Smooth muscle cell (in vitro differentiated cells): ENCODE results near the gene HIVEP3. TPM values are rescaled to one million over a fixed set of nuclear protein-coding genes. Genes with fewer than 3 reads are reported as not detected.

Source experiments
- DNase-seq: peaks from one replicate; lab custom pipeline; 2025; ENCODE audit not compliant: unreplicated experiment; lab: John Stamatoyannopoulos, UW
- H2AFZ ChIP-seq: fragments of 200-600 bp; sonication (generic); 2 replicates; pipeline ENCODE4 v1.6.0; 2016; ENCODE audit warnings: antibody characterized with exemption, low read depth, mild to moderate bottlenecking
- H3F3A ChIP-seq: fragments of 200-600 bp; sonication (generic); 2 replicates; pipeline ENCODE4 v1.6.0; 2017; ENCODE audit warnings: antibody characterized with exemption, low read depth
- H3K27ac ChIP-seq: fragments of 200-600 bp; sonication (generic); 2 replicates; pipeline ENCODE4 v1.5.1; 2016; ENCODE audit warnings: low read depth, mild to moderate bottlenecking
- H3K27me3 ChIP-seq: fragments of 200-600 bp; sonication (generic); 2 replicates; pipeline ENCODE4 v1.6.1; 2016; ENCODE audit warnings: low read depth, mild to moderate bottlenecking
- H3K36me3 ChIP-seq: fragments of 200-600 bp; sonication (generic); 2 replicates; pipeline ENCODE4 v1.5.1; 2016; ENCODE audit warnings: low read depth
- H3K4me1 ChIP-seq: fragments of 200-600 bp; sonication (generic); 2 replicates; pipeline ENCODE4 v1.5.1; 2016; ENCODE audit warnings: low read depth
- H3K4me2 ChIP-seq: fragments of 200-600 bp; sonication (generic); 2 replicates; pipeline ENCODE4 v1.6.0; 2016; ENCODE audit warnings: mild to moderate bottlenecking
- H3K4me3 ChIP-seq: fragments of 200-600 bp; sonication (generic); 2 replicates; pipeline ENCODE4 v1.5.1; 2016; ENCODE audit warnings: mild to moderate bottlenecking
- H3K79me2 ChIP-seq: fragments of 200-600 bp; sonication (generic); 2 replicates; pipeline ENCODE4 v1.6.0; 2016; ENCODE audit warnings: low read depth, mild to moderate bottlenecking
- H3K9ac ChIP-seq: fragments of 200-600 bp; sonication (generic); 2 replicates; pipeline ENCODE4 v1.6.0; 2016; ENCODE audit warnings: low read depth
- H3K9me3 ChIP-seq: fragments of 200-600 bp; sonication (generic); replicated peaks from 2 replicates; pipeline ENCODE4 v1.5.1; 2016; ENCODE audit warnings: low read depth
- H4K20me1 ChIP-seq: fragments of 200-600 bp; sonication (generic); 2 replicates; pipeline ENCODE4 v1.6.0; 2016; ENCODE audit warnings: low read depth
- CTCF ChIP-seq: fragments of 200-600 bp; sonication (generic); IDR thresholded peaks from 2 replicates; pipeline ENCODE4 v1.5.1; 2017; ENCODE audit warnings: borderline replicate concordance, mild to moderate bottlenecking, antibody characterized with exemption; ENCODE audit not compliant: insufficient read depth, poor library complexity, severe bottlenecking
- WGBS: methylation state at CpG from one replicate; pipeline ENCODE4 v1.1.7; 2016; ENCODE audit warnings: low lambda C conversion rate; 5-methylcytosine and 5-hydroxymethylcytosine counted together
- polyA plus RNA-seq: library from polyadenylated mRNA; unstranded; fragments of >200 nt; fragmentation: Nextera tagmentation; extraction: Ambion mirVana; gene quantifications from 2 replicates; pipeline ENCODE4 v1.2.1, GENCODE V29; 2016
- total RNA-seq: library from RNA; depleted of rRNA; stranded (reverse); fragments of >200 nt; gene quantifications from 2 replicates; pipeline ENCODE4 v1.2.3, GENCODE V29; 2014

HIVEP3 gene
- total and polyA plus RNA-seq, 2 experiments from 2014 or later: 2.1 to 6.4 TPM

GRCh38 chr1:41611068-41611931 is 307.4 kb downstream of the HIVEP3 start:
- no peaks in the 10 kb centered on the region for H3K36me3 ChIP-seq
- no peaks in the 10 kb centered on the region for H3K4me1 ChIP-seq
- H3K9ac ChIP-seq: no peak overlapping the region
- no peak overlapping the region for H3K4me3 ChIP-seq
- WGBS: 87% methylated on average over 17 of the region's 17 CpGs
- no peaks in the 10 kb centered on the region for H3K27me3 ChIP-seq
- H2AFZ ChIP-seq: no peak overlapping the region
- TF ChIP-seq CTCF: no peak
- peaks cover 3% of the 10 kb centered on the region for H3F3A ChIP-seq
- H3K4me2 ChIP-seq: no peak overlapping the region
- peaks cover 8% of the 10 kb centered on the region for H3K79me2 ChIP-seq
- H3K27ac ChIP-seq: no peak overlapping the region
- peaks cover 3% of the 10 kb centered on the region for H4K20me1 ChIP-seq
- DNase-seq: no peak
- H3K9me3 ChIP-seq: no peaks in the 10 kb centered on the region

GRCh38 chr1:41610361-41610760 is 308.4 kb downstream of the HIVEP3 start:
- H3K79me2 ChIP-seq: peaks cover 8% of the 10 kb centered on the region
- H3K36me3 ChIP-seq: no peaks in the 10 kb centered on the region
- peaks cover 3% of the 10 kb centered on the region for H4K20me1 ChIP-seq
- 82% methylated on average over 4 of the region's 4 CpGs for WGBS
- no peak overlapping the region for H2AFZ ChIP-seq
- H3K4me3 ChIP-seq: no peak overlapping the region
- H3K9ac ChIP-seq: no peak overlapping the region
- peaks cover 3% of the 10 kb centered on the region for H3F3A ChIP-seq
- no peak for DNase-seq
- no peaks in the 10 kb centered on the region for H3K9me3 ChIP-seq
- no peak for TF ChIP-seq CTCF
- H3K4me1 ChIP-seq: no peaks in the 10 kb centered on the region
- H3K4me2 ChIP-seq: no peak overlapping the region
- no peaks in the 10 kb centered on the region for H3K27me3 ChIP-seq
- H3K27ac ChIP-seq: no peak overlapping the region

- DNase-seq: no peak
- H2AFZ ChIP-seq: no peak overlapping the region
These were observed 309.4 kb downstream of the HIVEP3 start for GRCh38 chr1:41609166-41609883.

More at GRCh38 chr1:41609166-41609883, 309.4 kb downstream of the HIVEP3 start:
- Histone ChIP-seq H3K27ac (no peak overlapping the region), H3K79me2 (peaks cover 8% of the 10 kb centered on the region), H3K9me3 (no peaks in the 10 kb centered on the region), H3K27me3 (no peaks in the 10 kb centered on the region), H4K20me1 (peaks cover 3% of the 10 kb centered on the region), H3F3A (peaks cover 3% of the 10 kb centered on the region), H3K4me1 (no peaks in the 10 kb centered on the region), H3K4me3 (no peak overlapping the region), H3K4me2 (no peak overlapping the region), H3K9ac (no peak overlapping the region), H3K36me3 (no peaks in the 10 kb centered on the region)
- WGBS: 95% methylated on average over 10 of the region's 10 CpGs
- no peak for TF ChIP-seq CTCF
